Stimulated activated effector memory CD8-positive, alpha-beta T cell treated with anti-CD3 and anti-CD28 coated beads, Interleukin-12 subunit alpha, Interleukin-12 subunit beta, amount 100 ng/mL, for 72 hours (primary cell): ENCODE measurements around the gene TIMELESS.
A peak's percentile ranks its signal among the peaks of the same experiment; 100 is the strongest.
"Not testable (repeated sequence)": the region's sequence is repeated elsewhere in the genome, so short reads cannot be mapped to it uniquely, and the experiment has no call there.

ENCODE experiments used
- ATAC-seq: fragments of 150-1000 bp; cut with Tn5 transposase; 2 replicates; pipeline ENCODE4 v1.10.0; 2021
- DNase-seq, 2 donors: peaks; one replicate each; pipeline ENCODE4 v3.0.0; 2021 to 2022; ENCODE audit warnings: low spot score in 2 of 2
- H3K27ac Mint-ChIP-seq: one replicate; pipeline ENCODE4 v1.8.0; 2022; ENCODE audit warnings: mild to moderate bottlenecking, mixed read lengths
- H3K36me3 Mint-ChIP-seq: one replicate; pipeline ENCODE4 v1.8.0; 2022; ENCODE audit warnings: mild to moderate bottlenecking, mixed read lengths
- H3K4me1 Mint-ChIP-seq: one replicate; pipeline ENCODE4 v1.8.0; 2022; ENCODE audit warnings: mixed read lengths
- H3K4me3 Mint-ChIP-seq: one replicate; pipeline ENCODE4 v1.8.0; 2022; ENCODE audit warnings: mild to moderate bottlenecking, mixed read lengths
- H3K9me3 Mint-ChIP-seq: one replicate; pipeline ENCODE4 v1.8.0; 2022; ENCODE audit warnings: mixed read lengths

The TIMELESS gene

DNA sequence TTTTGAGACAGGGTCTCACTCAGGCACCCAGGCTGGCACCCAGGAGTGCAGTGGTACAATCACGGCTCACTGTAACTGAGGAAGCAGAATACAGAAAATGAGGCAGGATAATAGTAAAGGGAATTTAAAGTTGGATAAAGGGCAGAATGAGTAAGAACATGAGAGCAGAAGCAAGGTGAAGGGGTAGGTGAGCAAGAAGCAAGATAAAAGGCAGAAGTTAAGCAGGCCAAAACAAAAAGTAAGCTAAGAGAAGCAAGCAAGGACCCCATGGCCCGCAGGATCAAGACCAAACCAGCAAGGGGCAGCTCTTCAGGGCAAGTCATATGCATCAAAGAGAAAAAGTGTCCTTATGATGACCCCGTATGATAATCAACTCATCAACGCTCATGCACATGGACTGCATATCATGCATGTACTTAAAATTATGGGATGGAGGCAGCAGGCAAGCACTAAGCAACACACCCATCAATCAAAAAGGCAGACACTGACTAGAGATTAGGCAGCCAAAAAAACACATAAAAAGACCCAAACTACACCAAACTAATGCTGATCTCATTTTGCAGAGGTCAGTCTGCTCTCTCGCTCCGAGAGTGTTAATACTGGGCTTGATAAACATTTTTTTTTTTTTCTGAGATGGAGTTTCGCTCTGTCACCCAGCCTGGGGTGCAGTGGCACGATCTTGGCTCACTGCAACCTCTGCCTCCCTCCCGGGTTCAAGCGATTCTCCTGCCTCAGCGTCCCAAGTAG, 11.6 kb downstream of the TIMELESS start:
- ATAC-seq (no peak), DNase-seq (no peak)
- Mint-ChIP-seq H3K4me3 (no peak overlapping the region), H3K27ac (no peak overlapping the region), H3K4me1 (no peaks in the 10 kb centered on the region), H3K36me3 (peaks cover 4% of the 10 kb centered on the region), H3K9me3 (no peaks in the 10 kb centered on the region)

DNA sequence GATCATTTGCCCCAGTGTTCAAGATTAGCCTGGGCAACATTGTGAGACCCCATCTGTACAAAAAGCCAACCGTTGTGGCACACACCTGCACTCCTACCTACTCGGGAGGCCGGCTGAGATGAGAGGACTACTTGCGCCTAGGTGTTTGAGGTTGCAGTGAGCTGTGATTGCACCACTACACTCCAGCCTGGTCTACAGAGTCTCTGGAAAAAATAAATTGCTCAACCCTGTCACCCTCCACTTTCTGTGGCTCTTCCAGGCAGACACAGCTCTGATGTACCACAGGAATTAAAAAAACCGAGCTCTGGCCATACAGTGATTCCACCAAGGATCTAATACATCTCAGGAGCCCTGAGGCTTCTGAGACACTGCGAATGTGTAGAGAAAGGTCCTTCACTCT, 14.4 kb downstream of the TIMELESS start:
- H3K4me3 Mint-ChIP-seq = no peak overlapping the region
- H3K9me3 Mint-ChIP-seq = no peaks in the 10 kb centered on the region
- H3K27ac Mint-ChIP-seq = no peak overlapping the region
- DNase-seq (no peak), ATAC-seq (no peak)
- H3K36me3 Mint-ChIP-seq = peaks cover 28% of the 10 kb centered on the region
- H3K4me1 Mint-ChIP-seq = no peaks in the 10 kb centered on the region

DNA sequence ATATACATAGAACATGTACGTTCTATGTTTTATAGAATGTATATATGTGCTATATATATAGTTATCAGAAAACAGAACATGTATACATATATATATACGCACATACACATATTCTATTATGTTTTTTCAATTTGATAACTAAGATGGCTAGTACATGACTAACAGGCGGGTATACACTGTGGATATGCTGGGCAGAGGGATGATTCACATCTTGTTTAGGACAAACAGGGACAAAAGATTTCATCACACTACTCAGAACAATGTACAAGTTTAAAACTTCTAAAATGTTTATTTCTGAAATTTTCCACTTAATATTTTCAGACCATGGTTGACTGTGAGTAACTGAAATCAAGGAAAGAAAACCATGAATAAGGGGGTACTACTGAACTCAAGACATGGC, 17.4 kb downstream of the TIMELESS start:
- H3K27ac Mint-ChIP-seq = no peak overlapping the region
- H3K4me3 Mint-ChIP-seq = no peak overlapping the region
- no peak for DNase-seq
- no peaks in the 10 kb centered on the region for H3K9me3 Mint-ChIP-seq
- no peaks in the 10 kb centered on the region for H3K4me1 Mint-ChIP-seq
- peaks cover 58% of the 10 kb centered on the region for H3K36me3 Mint-ChIP-seq
- no peak for ATAC-seq

GRCh38 chr12:56431288-56431687, 17.9 kb downstream of the TIMELESS start:
- ATAC-seq (no peak), DNase-seq (no peak)
- Mint-ChIP-seq H3K4me3 (no peak overlapping the region), H3K27ac (no peak overlapping the region), H3K9me3 (no peaks in the 10 kb centered on the region), H3K4me1 (no peaks in the 10 kb centered on the region), H3K36me3 (peaks cover 58% of the 10 kb centered on the region)

GRCh38 chr12:56425940-56426438, 23.2 kb downstream of the TIMELESS start:
- no peaks in the 10 kb centered on the region for H3K9me3 Mint-ChIP-seq
- H3K4me1 Mint-ChIP-seq = no peaks in the 10 kb centered on the region
- no peak for ATAC-seq
- H3K36me3 Mint-ChIP-seq = peaks cover 78% of the 10 kb centered on the region
- DNase-seq = no peak
- H3K4me3 Mint-ChIP-seq = no peak overlapping the region
- no peak overlapping the region for H3K27ac Mint-ChIP-seq

GRCh38 chr12:56425193-56425592, 24.0 kb downstream of the TIMELESS start:
- Mint-ChIP-seq H3K4me3 (no peak overlapping the region), H3K27ac (peak overlapping the region; percentile 71), H3K36me3 (peaks cover 78% of the 10 kb centered on the region), H3K4me1 (no peaks in the 10 kb centered on the region), H3K9me3 (no peaks in the 10 kb centered on the region)
- no peak for ATAC-seq
- DNase-seq = no peak

DNA sequence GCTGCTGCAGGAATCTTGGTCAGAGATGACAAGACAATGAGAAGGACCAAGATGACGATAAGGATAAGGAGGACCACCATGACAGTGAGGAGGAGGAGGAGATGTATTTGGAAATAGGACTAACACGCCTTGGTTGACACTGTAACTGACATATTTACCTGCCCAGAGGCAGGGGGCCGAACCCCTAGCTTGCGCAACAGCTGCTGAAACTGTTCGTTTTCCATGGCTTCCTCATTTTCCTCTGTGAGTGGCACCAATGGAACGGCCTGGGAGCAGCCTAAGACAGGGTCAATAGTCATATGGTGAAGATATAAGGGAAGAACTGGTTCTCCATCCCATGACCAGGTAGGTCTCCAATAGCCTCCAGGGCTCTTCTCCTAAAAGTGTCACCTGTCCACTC, 28.8 kb downstream of the TIMELESS start:
- Mint-ChIP-seq H3K36me3 (peaks cover 80% of the 10 kb centered on the region), H3K27ac (no peak overlapping the region)

DNA sequence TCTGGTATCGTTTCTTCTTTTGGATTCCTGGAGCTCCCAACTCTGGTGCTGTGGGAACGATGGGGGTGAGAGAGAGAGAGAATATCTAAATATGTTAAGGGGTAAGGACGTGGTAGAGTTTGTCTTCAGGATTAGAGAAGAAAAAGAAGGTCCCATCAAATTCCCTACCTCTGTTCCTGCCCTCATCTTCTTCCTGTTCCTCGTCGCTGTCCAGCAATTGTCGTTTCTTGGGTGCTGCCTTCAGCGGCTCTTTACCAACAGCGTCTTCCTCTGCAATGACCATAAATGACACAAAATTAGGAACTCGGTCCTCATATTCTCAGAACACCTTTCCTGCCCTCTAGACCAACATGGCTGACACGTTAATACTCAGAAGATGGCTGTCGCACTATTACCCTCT, 31.5 kb downstream of the TIMELESS start:
- ATAC-seq (no peak), DNase-seq (no peak)
- H3K4me1 Mint-ChIP-seq = no peaks in the 10 kb centered on the region
- H3K27ac Mint-ChIP-seq = no peak overlapping the region
- peaks cover 62% of the 10 kb centered on the region for H3K36me3 Mint-ChIP-seq
- no peak overlapping the region for H3K4me3 Mint-ChIP-seq
- no peaks in the 10 kb centered on the region for H3K9me3 Mint-ChIP-seq

More for the DNA sequence above, 28.8 kb downstream of the TIMELESS start:
- Mint-ChIP-seq H3K4me1 (no peaks in the 10 kb centered on the region), H3K4me3 (no peak overlapping the region), H3K9me3 (no peaks in the 10 kb centered on the region)
- DNase-seq = no peak
- no peak for ATAC-seq

DNA sequence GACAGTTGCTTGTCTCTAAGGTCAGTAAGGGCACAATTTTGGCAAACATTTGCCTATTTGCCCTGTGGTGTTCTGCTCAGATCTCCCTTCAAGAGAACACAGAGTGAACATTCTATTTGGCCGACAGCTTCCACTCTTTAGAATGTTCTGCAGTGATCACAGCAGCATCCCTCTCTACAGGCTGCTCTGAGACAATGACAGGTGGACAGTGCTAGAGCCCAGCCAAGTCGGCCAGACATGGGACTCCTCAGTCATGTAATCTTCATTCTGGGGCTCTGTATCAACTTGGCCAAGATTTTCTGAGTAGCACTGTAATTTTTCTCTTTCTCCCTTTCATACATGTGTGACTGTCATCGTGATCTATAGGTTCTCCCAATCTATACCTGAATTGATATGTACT, 34.8 kb downstream of the TIMELESS start:
- Mint-ChIP-seq H3K9me3 (no peaks in the 10 kb centered on the region), H3K4me3 (no peak overlapping the region), H3K27ac (no peak overlapping the region), H3K4me1 (no peaks in the 10 kb centered on the region), H3K36me3 (peaks cover 35% of the 10 kb centered on the region)
- no peak for DNase-seq
- no peak for ATAC-seq

DNA sequence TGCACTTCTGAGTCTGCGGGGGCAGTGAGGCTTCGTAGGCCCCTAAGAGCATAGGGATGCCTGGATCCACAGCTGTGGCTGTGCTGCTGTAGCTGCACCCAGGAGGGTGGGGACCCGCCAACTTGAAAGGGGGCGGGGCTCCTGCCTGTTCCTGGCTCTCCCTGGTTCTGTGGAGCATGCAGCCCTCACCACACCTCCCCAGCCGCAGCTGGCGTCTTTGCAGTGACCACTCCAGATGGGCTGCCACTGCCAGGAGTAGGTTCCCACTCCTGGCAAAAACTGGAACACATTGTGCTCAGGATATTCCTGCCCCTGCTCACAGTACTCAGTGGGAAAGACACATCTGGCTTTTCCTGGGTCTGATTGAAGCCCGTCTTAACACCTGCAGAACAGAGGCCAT, 35.8 kb downstream of the TIMELESS start:
- Mint-ChIP-seq H3K9me3 (no peaks in the 10 kb centered on the region), H3K4me1 (no peaks in the 10 kb centered on the region), H3K27ac (no peak overlapping the region), H3K4me3 (no peak overlapping the region), H3K36me3 (peaks cover 29% of the 10 kb centered on the region)
- ATAC-seq (no peak), DNase-seq (no peak)

DNA sequence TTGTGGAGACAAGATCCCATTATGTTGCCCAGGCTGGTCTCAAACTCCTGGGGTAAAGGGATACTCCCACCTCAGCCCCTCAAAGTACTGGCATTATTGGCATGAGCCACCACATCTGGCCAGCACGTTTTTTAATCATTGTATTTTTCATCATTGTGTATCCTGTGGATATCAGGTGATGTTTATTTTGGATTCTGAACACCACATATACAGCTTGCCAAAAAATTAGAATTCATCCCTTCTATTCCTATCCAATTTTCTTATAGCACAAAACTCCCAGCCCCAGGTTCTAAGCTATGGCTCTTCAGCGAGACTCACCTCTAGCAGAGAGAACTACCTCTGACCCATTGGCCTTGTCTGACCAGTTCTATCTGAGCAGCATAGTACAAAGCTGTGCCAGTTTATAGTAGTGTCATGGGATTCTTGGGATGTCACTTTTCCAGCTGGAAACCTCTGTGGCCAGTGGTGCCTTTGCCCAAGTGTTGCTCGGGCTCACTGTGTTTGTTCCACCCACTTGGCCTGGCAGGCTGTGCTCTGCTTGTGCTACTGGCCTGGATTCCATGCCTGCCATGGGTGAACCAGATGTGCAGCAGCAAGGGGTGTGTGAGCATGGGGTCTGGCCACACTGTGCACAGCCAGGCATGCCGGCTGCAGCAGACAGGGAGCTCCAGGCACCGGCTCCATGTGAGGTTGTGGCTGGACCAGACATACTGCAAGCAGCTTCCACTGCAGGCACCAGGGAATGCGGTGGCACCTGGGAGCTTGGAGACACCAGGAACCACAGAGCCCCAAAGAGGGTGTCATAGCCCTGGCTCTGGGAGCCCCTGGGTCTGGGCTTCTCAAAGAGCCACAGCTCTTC, 37.2 kb downstream of the TIMELESS start:
- DNase-seq (no peak), ATAC-seq (no peak)
- H3K27ac Mint-ChIP-seq = no peak overlapping the region
- H3K36me3 Mint-ChIP-seq = peaks cover 21% of the 10 kb centered on the region
- H3K4me3 Mint-ChIP-seq = no peak overlapping the region
- no peaks in the 10 kb centered on the region for H3K9me3 Mint-ChIP-seq
- H3K4me1 Mint-ChIP-seq = no peaks in the 10 kb centered on the region

GRCh38 chr12:56410768-56411167, 38.5 kb downstream of the TIMELESS start:
- no peaks in the 10 kb centered on the region for H3K4me1 Mint-ChIP-seq
- no peaks in the 10 kb centered on the region for H3K9me3 Mint-ChIP-seq
- no peak overlapping the region for H3K4me3 Mint-ChIP-seq
- H3K27ac Mint-ChIP-seq = no peak overlapping the region
- ATAC-seq (no peak), DNase-seq (no peak)
- peaks cover 8% of the 10 kb centered on the region for H3K36me3 Mint-ChIP-seq

DNA sequence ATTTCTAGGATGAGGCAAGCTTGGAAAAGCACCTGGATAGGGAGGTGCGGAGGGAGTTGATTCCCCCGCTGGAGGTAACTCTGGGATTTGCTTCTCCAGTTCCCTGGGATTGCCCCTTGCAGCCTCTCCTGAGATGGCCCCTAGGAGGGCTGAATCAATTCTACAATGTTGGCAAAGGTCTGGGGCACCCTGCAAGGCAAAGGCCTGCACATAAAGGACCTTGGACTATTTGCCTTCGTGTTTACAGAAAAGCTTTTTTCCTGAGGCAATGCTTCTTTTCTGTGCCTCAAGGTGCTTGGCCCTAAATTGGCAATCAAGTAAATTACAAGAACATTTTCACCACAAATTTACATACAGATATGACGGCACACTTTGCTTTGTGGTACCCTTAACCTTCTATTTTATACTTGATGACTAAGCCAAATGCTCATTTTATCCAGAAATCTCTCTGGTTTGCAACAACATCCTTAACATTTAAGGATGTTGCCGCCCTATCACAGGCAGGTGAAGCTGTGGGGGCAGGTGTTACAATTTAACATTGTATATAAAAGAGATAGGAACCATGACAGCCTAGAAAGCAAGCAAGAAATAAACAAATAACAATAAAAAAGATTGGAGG, 40.3 kb downstream of the TIMELESS start:
- H3K36me3 Mint-ChIP-seq = no peaks in the 10 kb centered on the region
- H3K9me3 Mint-ChIP-seq = no peaks in the 10 kb centered on the region
- no peak overlapping the region for H3K4me3 Mint-ChIP-seq
- H3K27ac Mint-ChIP-seq = no peak overlapping the region
- no peak for ATAC-seq
- no peak for DNase-seq
- H3K4me1 Mint-ChIP-seq = no peaks in the 10 kb centered on the region

GRCh38 chr12:56404227-56404626, 45.0 kb downstream of the TIMELESS start:
- not testable (repeated sequence) for DNase-seq, H3K27ac Mint-ChIP-seq, H3K36me3 Mint-ChIP-seq, ATAC-seq, H3K4me3 Mint-ChIP-seq, H3K4me1 Mint-ChIP-seq, H3K9me3 Mint-ChIP-seq

DNA sequence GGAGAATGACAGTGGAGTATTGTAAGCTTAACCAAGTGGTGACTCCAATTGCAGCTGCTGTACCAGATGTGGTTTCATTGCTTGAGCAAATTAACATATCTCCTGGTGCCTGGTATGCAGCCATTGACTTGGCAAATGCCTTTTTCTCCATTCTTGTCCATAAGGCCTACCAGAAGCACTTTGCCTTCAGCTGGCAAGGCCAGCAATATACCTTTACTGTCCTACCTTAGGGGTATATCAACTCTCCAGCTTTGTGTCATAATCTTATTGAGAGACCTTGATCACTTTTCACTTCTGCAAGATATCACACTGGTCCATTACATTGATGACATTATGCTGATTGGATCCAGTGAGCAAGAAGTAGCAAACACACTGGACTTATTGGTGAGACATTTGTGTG, 47.6 kb downstream of the TIMELESS start:
- H3K27ac Mint-ChIP-seq, H3K4me3 Mint-ChIP-seq, H3K36me3 Mint-ChIP-seq, DNase-seq, H3K9me3 Mint-ChIP-seq, ATAC-seq, H3K4me1 Mint-ChIP-seq: not testable (repeated sequence)
